Inferior parietal cortex (tissue), 1 donor: Measurements from ENCODE around the gene EBF4.
A peak's percentile ranks its signal among the peaks of the same experiment; 100 is the strongest.

Experiments
- DNase-seq: peaks from one replicate; pipeline ENCODE4 v3.0.0-alpha.2; 2016; ENCODE audit errors: extremely low spot score

The EBF4 gene

GRCh38 chr20:2742934-2743559 lies 50.5 kb downstream of the EBF4 start:
- peak; percentile 37 for DNase-seq

GRCh38 chr20:2745060-2745910 lies 52.7 kb downstream of the EBF4 start:
- DNase-seq, result no peak

GRCh38 chr20:2745936-2746635 lies 53.5 kb downstream of the EBF4 start:
- DNase-seq, result no peak

GRCh38 chr20:2746636-2747265 lies 54.2 kb downstream of the EBF4 start:
- DNase-seq, result no peak

GRCh38 chr20:2747676-2748235 lies 55.2 kb downstream of the EBF4 start:
- no peak for DNase-seq

- DNase-seq, result no peak
These were observed 56.2 kb downstream of the EBF4 start for GRCh38 chr20:2748551-2749342.

GRCh38 chr20:2749343-2749950 lies 56.9 kb downstream of the EBF4 start:
- no peak for DNase-seq

- DNase-seq, result no peak
These were observed 57.4 kb downstream of the EBF4 start for GRCh38 chr20:2749951-2750490.

- no peak for DNase-seq
These were observed 58.1 kb downstream of the EBF4 start for GRCh38 chr20:2750491-2751251.

GRCh38 chr20:2751347-2751877 lies 58.8 kb downstream of the EBF4 start:
- DNase-seq, result no peak

- DNase-seq, result no peak
These were observed 59.4 kb downstream of the EBF4 start for GRCh38 chr20:2751878-2752566.

GRCh38 chr20:2752567-2753460 lies 60.2 kb downstream of the EBF4 start:
- no peak for DNase-seq

GRCh38 chr20:2753461-2754040 lies 61.0 kb downstream of the EBF4 start:
- DNase-seq, result no peak

- no peak for DNase-seq
These were observed 61.8 kb downstream of the EBF4 start for GRCh38 chr20:2754424-2754823.

GRCh38 chr20:2755451-2756055 lies 63.0 kb downstream of the EBF4 start:
- no peak for DNase-seq

GRCh38 chr20:2756056-2756611 lies 63.6 kb downstream of the EBF4 start:
- no peak for DNase-seq

GRCh38 chr20:2757001-2757400 lies 64.4 kb downstream of the EBF4 start:
- DNase-seq, result no peak
